Chondrocyte (in vitro differentiated cells): ENCODE results near the gene LYRM4. TPM values are rescaled to one million over a fixed set of nuclear protein-coding genes. Genes with fewer than 3 reads are reported as not detected.

Experiments used
- DNase-seq: peaks from one replicate; pipeline ENCODE4 v3.0.0; 2021; ENCODE audit warnings: mixed read lengths, low spot score
- H3K27ac Mint-ChIP-seq: one replicate; pipeline ENCODE4 v1.8.0; 2021; ENCODE audit warnings: mild to moderate bottlenecking, moderate library complexity, mixed read lengths; ENCODE audit not compliant: unreplicated experiment
- H3K27me3 Mint-ChIP-seq: 2 replicates; pipeline ENCODE4 v1.8.0; 2021; ENCODE audit warnings: low read depth, mixed read lengths
- H3K36me3 Mint-ChIP-seq: 2 replicates; pipeline ENCODE4 v1.8.0; 2021; ENCODE audit warnings: low read depth, mixed read lengths
- H3K4me1 Mint-ChIP-seq: 2 replicates; pipeline ENCODE4 v1.8.0; 2021; ENCODE audit warnings: low read depth, mild to moderate bottlenecking, mixed read lengths
- H3K4me3 Mint-ChIP-seq: one replicate; pipeline ENCODE4 v1.8.0; 2021; ENCODE audit warnings: mild to moderate bottlenecking, moderate library complexity, mixed read lengths; ENCODE audit not compliant: unreplicated experiment
- H3K9me3 Mint-ChIP-seq: 2 replicates; pipeline ENCODE4 v1.8.0; 2021; ENCODE audit warnings: low read depth, mixed read lengths
- CTCF ChIP-seq: fragments of 200-600 bp; sonication (generic); IDR thresholded peaks from 2 replicates; pipeline ENCODE4 v1.5.0; 2021; ENCODE audit warnings: antibody characterized with exemption, mild to moderate bottlenecking, moderate library complexity
- total RNA-seq: library from RNA; stranded (reverse); gene quantifications from 3 replicates; pipeline ENCODE4 v1.2.1, GENCODE V29; 2021

LYRM4 gene
- total RNA-seq, 1 donor from 2014 or later, result 18.0 TPM

- Mint-ChIP-seq H3K27me3 (no peaks in the 10 kb centered on the region), H3K4me1 (peaks cover 11% of the 10 kb centered on the region), H3K36me3 (no peaks in the 10 kb centered on the region)
These were observed 87.8 kb downstream of the LYRM4 start for GRCh38 chr6:5172897-5173474.

GRCh38 chr6:5172041-5172653 lies 88.6 kb downstream of the LYRM4 start:
- H3K27ac Mint-ChIP-seq, result no peak overlapping the region
- TF ChIP-seq CTCF, result no peak
- H3K9me3 Mint-ChIP-seq, result no peaks in the 10 kb centered on the region
- no peaks in the 10 kb centered on the region for H3K36me3 Mint-ChIP-seq
- no peak for DNase-seq
- peaks cover 18% of the 10 kb centered on the region for H3K4me1 Mint-ChIP-seq
- no peaks in the 10 kb centered on the region for H3K27me3 Mint-ChIP-seq
- H3K4me3 Mint-ChIP-seq, result no peak overlapping the region

More at GRCh38 chr6:5172897-5173474, 87.8 kb downstream of the LYRM4 start:
- Mint-ChIP-seq H3K4me3 (no peak overlapping the region), H3K27ac (no peak overlapping the region), H3K9me3 (no peaks in the 10 kb centered on the region)
- no peak for TF ChIP-seq CTCF
- DNase-seq, result no peak

GRCh38 chr6:5167501-5167900 lies 93.2 kb downstream of the LYRM4 start:
- Mint-ChIP-seq H3K27me3 (no peaks in the 10 kb centered on the region), H3K36me3 (no peaks in the 10 kb centered on the region), H3K9me3 (no peaks in the 10 kb centered on the region), H3K4me3 (no peak overlapping the region), H3K27ac (no peak overlapping the region), H3K4me1 (peaks cover 7% of the 10 kb centered on the region)
- no peak for DNase-seq
- TF ChIP-seq CTCF, result no peak

GRCh38 chr6:5164092-5164491 lies 96.7 kb downstream of the LYRM4 start:
- Mint-ChIP-seq H3K36me3 (no peaks in the 10 kb centered on the region), H3K4me1 (peaks cover 7% of the 10 kb centered on the region), H3K9me3 (no peaks in the 10 kb centered on the region), H3K27me3 (no peaks in the 10 kb centered on the region), H3K4me3 (no peak overlapping the region), H3K27ac (no peak overlapping the region)
- no peak for DNase-seq
- no peak for TF ChIP-seq CTCF

GRCh38 chr6:5163247-5163646 lies 97.5 kb downstream of the LYRM4 start:
- no peak for TF ChIP-seq CTCF
- Mint-ChIP-seq H3K9me3 (no peaks in the 10 kb centered on the region), H3K27me3 (no peaks in the 10 kb centered on the region), H3K36me3 (no peaks in the 10 kb centered on the region), H3K4me3 (no peak overlapping the region), H3K27ac (no peak overlapping the region), H3K4me1 (peaks cover 7% of the 10 kb centered on the region)
- no peak for DNase-seq
